Measurements from ENCODE around the gene GTPBP4.
"Not testable (repeated sequence)": the region's sequence is repeated elsewhere in the genome, so short reads cannot be mapped to it uniquely, and the experiment has no call there.

The GTPBP4 gene

GRCh38 chr10:992871-993270 is 4.6 kb downstream of the GTPBP4 start:
- DNase-seq = no peak

GRCh38 chr10:994836-995558 is 6.8 kb downstream of the GTPBP4 start:
- no peak for DNase-seq

GRCh38 chr10:995559-995926 is 7.3 kb downstream of the GTPBP4 start:
- no peak for DNase-seq

GRCh38 chr10:996031-996430 is 7.8 kb downstream of the GTPBP4 start:
- DNase-seq = no peak

- no peak for DNase-seq
These were observed 9.2 kb downstream of the GTPBP4 start for GRCh38 chr10:997266-998022.

GRCh38 chr10:1002425-1003006 is 14.3 kb downstream of the GTPBP4 start:
- DNase-seq = no peak

GRCh38 chr10:1003884-1004670 is 15.8 kb downstream of the GTPBP4 start:
- no peak for DNase-seq

GRCh38 chr10:1006573-1006972 is 18.3 kb downstream of the GTPBP4 start:
- DNase-seq = no peak

GRCh38 chr10:1007583-1007982 is 19.3 kb downstream of the GTPBP4 start:
- no peak for DNase-seq

- no peak for DNase-seq
These were observed 20.8 kb downstream of the GTPBP4 start for GRCh38 chr10:1009071-1009494.

- not testable (repeated sequence) for DNase-seq
These were observed 21.7 kb downstream of the GTPBP4 start for GRCh38 chr10:1009947-1010346.

- no peak for DNase-seq
These were observed 22.5 kb downstream of the GTPBP4 start for GRCh38 chr10:1010703-1011102.

- no peak for DNase-seq
These were observed 23.5 kb downstream of the GTPBP4 start for GRCh38 chr10:1011696-1012095.

GRCh38 chr10:1015688-1016087 is 27.5 kb downstream of the GTPBP4 start:
- DNase-seq = no peak

- no peak for DNase-seq
These were observed 31.1 kb downstream of the GTPBP4 start for GRCh38 chr10:1019362-1019761.

GRCh38 chr10:1020460-1020859 is 32.2 kb downstream of the GTPBP4 start:
- DNase-seq = no peak

- no peak for DNase-seq
These were observed 32.7 kb downstream of the GTPBP4 start for GRCh38 chr10:1020958-1021357.

- DNase-seq = no peak
These were observed 34.2 kb downstream of the GTPBP4 start for GRCh38 chr10:1022413-1022812.

- DNase-seq = no peak
These were observed 35.9 kb downstream of the GTPBP4 start for GRCh38 chr10:1024103-1024502.

- no peak for DNase-seq
These were observed 37.4 kb downstream of the GTPBP4 start, which contains the start of gene IDI2 for GRCh38 chr10:1025683-1026082. IDI2 (minus strand) TSS chr10:1025859; CDS start chr10:1024723, 1,136 bp downstream.

- no peak for DNase-seq
These were observed 38.3 kb downstream of the GTPBP4 start for GRCh38 chr10:1026578-1026977.

GRCh38 chr10:1029838-1030237 is 41.6 kb downstream of the GTPBP4 start:
- DNase-seq = no peak

- no peak for DNase-seq
These were observed 45.4 kb downstream of the GTPBP4 start for GRCh38 chr10:1033601-1034000.
